Retinal pigment epithelial cell (primary cell): Measurements from ENCODE around the gene NHLH1.
"Not testable (repeated sequence)": the region's sequence is repeated elsewhere in the genome, so short reads cannot be mapped to it uniquely, and the experiment has no call there.

Experiments
- DNase-seq: peaks from one replicate; pipeline ENCODE4 v3.0.0-alpha.2; 2010; ENCODE audit warnings: low read depth
- H3K4me3 ChIP-seq: 2 replicates; pipeline ENCODE4 v1.5.1; 2011; ENCODE audit warnings: mild to moderate bottlenecking, low read length, control low read depth, moderate library complexity
- CTCF ChIP-seq: conservative IDR thresholded peaks from 2 replicates; pipeline ENCODE4 v1.5.1; 2011; ENCODE audit warnings: low read depth, low read length, control low read depth, inconsistent platforms

Gene NHLH1

DNA sequence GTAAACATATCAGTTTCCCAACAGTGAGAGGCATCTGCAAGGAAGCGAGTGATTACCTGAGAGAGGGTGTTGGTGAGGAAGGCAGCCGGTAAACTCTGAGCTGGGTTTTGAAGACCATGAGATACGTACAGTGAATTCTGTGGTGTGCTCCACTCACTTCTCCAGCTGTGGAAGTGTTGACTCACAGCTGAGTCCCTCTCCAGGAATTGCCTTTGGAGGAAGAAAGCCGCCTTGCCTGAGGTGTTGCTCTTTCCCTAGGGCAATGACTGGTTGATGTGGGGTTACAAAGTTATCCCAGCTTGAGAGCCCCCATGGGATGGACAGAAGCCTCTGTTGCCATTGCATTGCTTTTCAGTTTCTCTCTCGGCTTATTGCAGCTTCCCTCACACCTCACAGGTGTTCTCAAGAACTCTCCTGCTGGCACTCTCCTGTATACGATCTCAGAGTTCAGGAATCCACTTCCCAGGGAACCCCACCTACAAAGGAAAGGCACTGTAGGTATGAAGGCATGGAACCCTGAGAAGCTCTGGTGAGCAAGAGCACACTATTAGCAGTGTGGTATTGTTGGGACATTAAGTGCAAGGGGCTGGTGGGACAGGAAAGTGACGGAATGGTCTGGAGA is 10.8 kb downstream of the NHLH1 start:
- TF ChIP-seq CTCF = no peak
- no peak overlapping the region for H3K4me3 ChIP-seq
- no peak for DNase-seq

GRCh38 chr1:160384812-160385211 is 17.9 kb downstream of the NHLH1 start:
- not testable (repeated sequence) for H3K4me3 ChIP-seq, DNase-seq

DNA sequence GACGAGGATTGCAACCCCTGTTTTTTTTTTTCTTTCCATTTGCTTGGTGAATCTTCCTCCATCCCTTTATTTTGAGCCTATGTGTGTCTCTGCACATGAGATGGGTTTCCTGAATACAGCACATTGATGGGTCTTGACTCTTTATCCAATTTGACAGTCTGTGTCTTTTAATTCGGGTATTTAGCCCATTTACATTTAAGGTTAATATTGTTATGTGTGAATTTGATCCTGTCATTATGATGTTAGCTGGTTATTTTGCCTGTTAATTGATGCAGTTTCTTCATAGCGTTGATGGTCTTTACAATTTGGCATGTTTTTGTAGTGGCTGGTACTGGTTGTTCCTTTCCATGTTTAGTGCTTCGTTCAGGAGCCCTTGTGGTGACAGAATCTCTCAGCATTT is 21.5 kb downstream of the NHLH1 start:
- not testable (repeated sequence) for H3K4me3 ChIP-seq

DNA sequence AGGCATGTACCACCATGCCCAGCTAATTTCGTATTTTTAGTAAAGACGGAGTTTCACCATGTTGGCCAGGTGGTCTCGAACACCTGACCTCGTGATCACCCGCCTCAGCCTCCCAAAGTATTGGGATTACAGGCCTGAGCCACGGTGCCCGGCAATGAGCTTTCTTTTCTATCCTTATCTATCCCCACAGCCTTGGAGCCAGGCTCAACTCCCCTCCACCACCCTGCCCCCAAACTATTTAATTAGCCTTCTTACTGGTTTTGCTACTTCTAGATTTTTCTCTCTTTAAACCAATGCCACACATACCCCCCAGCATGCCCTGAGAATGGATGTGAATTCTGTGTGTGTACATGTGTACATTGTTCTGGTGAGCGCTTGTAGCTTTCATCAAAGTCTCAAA is 27.8 kb downstream of the NHLH1 start:
- no peak overlapping the region for H3K4me3 ChIP-seq
- no peak for DNase-seq
- TF ChIP-seq CTCF = no peak

More for the DNA sequence above, 21.5 kb downstream of the NHLH1 start:
- not testable (repeated sequence) for DNase-seq

GRCh38 chr1:160397651-160398050 is 30.8 kb downstream of the NHLH1 start:
- no peak overlapping the region for H3K4me3 ChIP-seq
- no peak for DNase-seq
- no peak for TF ChIP-seq CTCF

DNA sequence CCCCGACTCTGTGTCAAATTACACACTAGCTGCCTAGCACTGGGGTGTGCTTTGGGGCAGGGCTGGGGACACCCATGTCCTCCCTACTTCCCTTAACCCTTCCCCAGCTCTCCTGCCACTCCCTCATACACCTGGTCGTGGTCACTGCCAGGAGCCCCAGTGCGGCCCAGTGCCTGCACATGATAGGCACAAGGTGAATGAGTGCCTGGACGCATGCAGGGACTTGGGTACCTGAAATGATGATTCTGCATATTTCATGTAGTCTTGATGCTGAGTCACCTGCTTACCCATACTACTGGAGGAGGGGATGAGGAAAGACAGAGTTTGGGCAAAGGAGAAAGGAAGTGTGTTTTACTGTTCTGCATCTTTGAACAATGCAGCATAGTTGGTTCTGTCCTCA is 32.0 kb downstream of the NHLH1 start:
- DNase-seq = no peak
- TF ChIP-seq CTCF = no peak
- no peak overlapping the region for H3K4me3 ChIP-seq

DNA sequence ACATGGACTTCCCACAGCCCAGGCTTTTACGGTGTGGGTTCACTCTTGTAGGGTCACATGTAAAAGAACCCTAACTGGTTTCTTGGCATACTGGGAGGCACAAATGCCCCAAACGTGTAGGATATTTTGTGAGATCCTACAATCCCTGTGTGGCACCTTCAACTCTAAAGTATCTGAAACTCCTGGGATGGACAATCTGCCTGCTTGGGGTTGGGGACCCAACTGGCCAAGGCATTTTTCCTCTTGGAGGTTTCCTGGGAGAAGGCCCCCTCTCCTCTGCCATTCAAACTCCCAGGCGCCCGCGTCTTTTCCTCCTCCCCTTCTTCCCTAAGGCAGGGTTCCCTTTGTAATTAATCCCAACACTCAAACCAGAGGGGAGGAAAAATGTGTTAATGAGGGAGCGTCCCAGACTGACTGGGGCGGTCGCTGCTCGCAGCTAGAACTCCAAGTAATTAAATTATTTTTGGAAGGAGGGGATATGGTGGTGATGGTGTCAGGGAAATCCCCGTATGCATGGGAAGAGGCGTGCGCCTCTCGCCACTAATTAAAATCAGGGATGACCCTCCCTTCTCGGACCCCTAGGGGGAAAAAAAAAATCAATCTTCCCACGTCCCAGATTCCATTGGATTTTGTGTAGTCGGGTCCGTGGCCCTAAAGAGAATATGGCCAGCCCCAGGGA is 32.8 kb downstream of the NHLH1 start:
- peak overlapping the region; percentile 76 for H3K4me3 ChIP-seq
- no peak for DNase-seq
- no peak for TF ChIP-seq CTCF

- peak within 1 kb of the TSS; percentile 76 for H3K4me3 ChIP-seq
- no peak for DNase-seq
- no peak for TF ChIP-seq CTCF
These were observed 33.4 kb downstream of the NHLH1 start, which contains the start of gene VANGL2 for GRCh38 chr1:160400223-160400645. Gene VANGL2 (plus strand): TSS chr1:160400564. CDS start chr1:160415838, 15,274 bp downstream.
